Ovary (tissue), 3 donors: ENCODE results near the gene RASA3.
"Not testable (repeated sequence)": the region's sequence is repeated elsewhere in the genome, so short reads cannot be mapped to it uniquely, and the experiment has no call there.

Experiments used
- EP300 ChIP-seq: sonication (generic); formaldehyde crosslinking; IDR thresholded peaks from one replicate; pipeline ENCODE4 v1.6.1; 2017; ENCODE audit warnings: antibody characterized with exemption
- POLR2A ChIP-seq: fragments of 450-650 bp; IDR thresholded peaks from one replicate; pipeline ENCODE4 v1.6.1; 2017; ENCODE audit warnings: antibody characterized with exemption, mild to moderate bottlenecking, moderate library complexity
- TF ChIP-seq, protein P1 (sequence below), 3 donors: fragments of 450-650 bp in 2 of 3; fragments of 200-600 bp in 1 of 3; IDR thresholded peaks; one replicate each; pipeline versions ENCODE4 v1.5.1 to v1.8.0; 2016 to 2022; ENCODE audit warnings: antibody characterized with exemption in 3 of 3, mild to moderate bottlenecking in 1 of 3
- donor health status: DM: no; HTN: no; CAD: no.

DNA sequence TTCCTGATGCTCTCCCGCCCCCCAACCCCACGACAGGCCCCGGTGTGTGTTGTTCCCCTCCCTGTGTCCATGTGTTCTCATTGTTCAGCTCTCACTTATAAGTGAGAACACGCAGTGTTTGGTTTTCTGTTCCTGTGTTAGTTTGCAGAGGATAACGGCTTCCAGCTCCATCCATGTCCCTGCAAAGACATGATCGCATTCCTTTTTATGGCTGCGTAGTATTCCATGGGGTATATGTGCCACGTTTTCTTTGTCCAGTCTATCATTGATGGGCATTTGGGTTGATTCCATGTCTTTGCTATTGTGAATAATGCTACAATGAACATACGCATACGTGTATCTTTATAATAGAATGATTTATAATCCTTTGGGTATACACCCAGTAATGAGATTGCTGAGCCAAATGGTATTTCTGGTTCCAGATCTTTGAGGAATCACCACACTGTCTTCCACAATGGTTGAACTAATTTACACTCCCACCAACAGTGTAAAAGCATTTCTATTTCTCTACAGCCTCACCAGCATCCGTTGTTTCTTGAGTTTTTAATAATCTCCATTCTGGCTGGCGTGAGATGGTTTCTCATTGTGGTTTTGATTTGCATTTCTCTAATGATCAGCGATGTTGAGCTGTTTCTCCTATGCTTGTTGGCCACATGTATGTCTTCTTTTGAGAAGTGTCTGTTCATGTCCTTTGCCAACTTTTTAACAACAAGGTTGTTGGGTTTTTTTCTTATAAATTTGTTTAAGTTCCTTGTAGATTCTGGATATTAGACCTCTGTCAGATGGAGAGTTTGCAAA lies 26.6 kb upstream of the RASA3 start:
- TF ChIP-seq, protein P1, sequence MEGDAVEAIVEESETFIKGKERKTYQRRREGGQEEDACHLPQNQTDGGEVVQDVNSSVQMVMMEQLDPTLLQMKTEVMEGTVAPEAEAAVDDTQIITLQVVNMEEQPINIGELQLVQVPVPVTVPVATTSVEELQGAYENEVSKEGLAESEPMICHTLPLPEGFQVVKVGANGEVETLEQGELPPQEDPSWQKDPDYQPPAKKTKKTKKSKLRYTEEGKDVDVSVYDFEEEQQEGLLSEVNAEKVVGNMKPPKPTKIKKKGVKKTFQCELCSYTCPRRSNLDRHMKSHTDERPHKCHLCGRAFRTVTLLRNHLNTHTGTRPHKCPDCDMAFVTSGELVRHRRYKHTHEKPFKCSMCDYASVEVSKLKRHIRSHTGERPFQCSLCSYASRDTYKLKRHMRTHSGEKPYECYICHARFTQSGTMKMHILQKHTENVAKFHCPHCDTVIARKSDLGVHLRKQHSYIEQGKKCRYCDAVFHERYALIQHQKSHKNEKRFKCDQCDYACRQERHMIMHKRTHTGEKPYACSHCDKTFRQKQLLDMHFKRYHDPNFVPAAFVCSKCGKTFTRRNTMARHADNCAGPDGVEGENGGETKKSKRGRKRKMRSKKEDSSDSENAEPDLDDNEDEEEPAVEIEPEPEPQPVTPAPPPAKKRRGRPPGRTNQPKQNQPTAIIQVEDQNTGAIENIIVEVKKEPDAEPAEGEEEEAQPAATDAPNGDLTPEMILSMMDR (IDR thresholded peaks at IDR 0.05): not testable (repeated sequence)
- not testable (repeated sequence) for TF ChIP-seq POLR2A, EP300
